GM12874 (cell line): ENCODE data around the gene VWA2.

Experiments
- TF ChIP-seq, protein P1 (sequence below): IDR thresholded peaks from 2 replicates; pipeline ENCODE4 v1.5.1; 2011; ENCODE audit warnings: low read depth, mild to moderate bottlenecking, control low read depth, low read length, moderate library complexity; ENCODE audit not compliant: insufficient read depth

Gene VWA2

DNA sequence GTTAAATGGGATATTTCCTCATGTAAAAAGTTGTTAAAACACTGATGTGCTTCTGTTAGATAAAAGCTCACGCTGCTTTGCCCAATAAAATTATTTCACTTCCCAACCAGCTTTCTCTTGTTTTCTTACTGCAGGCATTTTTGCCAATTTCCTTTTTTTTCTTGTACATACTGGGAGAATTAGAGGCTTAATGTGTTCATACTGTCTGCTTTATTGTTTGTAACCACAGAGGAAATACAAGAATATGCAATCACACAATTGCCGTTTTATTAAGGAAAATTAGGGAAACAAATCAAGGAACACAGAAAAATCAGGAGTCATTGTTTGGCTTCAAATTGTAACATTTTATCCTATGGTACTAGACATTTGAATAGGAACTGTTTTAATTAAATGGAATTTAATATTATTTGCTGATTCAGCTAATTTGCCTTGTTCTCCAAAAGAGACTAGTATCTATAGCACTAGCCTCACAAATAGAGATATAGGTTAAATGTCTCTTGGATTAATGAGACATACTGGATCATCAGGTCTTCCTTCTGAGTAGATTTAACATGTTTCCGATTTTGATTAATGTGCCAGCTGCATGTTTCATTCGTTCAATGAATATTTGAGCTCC is 6.4 kb upstream of the VWA2 start:
- TF ChIP-seq, protein P1, sequence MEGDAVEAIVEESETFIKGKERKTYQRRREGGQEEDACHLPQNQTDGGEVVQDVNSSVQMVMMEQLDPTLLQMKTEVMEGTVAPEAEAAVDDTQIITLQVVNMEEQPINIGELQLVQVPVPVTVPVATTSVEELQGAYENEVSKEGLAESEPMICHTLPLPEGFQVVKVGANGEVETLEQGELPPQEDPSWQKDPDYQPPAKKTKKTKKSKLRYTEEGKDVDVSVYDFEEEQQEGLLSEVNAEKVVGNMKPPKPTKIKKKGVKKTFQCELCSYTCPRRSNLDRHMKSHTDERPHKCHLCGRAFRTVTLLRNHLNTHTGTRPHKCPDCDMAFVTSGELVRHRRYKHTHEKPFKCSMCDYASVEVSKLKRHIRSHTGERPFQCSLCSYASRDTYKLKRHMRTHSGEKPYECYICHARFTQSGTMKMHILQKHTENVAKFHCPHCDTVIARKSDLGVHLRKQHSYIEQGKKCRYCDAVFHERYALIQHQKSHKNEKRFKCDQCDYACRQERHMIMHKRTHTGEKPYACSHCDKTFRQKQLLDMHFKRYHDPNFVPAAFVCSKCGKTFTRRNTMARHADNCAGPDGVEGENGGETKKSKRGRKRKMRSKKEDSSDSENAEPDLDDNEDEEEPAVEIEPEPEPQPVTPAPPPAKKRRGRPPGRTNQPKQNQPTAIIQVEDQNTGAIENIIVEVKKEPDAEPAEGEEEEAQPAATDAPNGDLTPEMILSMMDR = no peak

GRCh38 chr10:114233482-114233881 is 5.6 kb upstream of the VWA2 start:
- TF ChIP-seq, protein P1 = no peak

DNA sequence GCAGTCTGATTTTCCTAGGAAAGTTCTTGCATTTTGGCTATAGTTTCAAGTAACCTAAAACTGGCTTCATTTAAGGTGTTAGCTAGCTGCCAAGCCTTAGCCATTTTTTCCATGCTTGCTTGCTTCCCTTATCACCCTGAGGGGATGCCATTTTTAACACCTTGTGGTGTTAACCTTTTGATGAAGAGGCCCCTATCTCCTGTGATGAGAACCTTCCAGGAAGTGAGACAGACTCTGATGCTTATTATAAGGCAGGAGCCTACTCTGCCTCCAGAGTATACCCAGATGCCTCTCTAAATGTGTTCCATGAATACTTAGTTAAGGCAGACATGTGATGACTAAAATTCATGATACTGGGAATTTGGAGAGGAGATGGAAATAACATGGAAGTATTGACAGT is 4.9 kb upstream of the VWA2 start:
- TF ChIP-seq, protein P1 = no peak

DNA sequence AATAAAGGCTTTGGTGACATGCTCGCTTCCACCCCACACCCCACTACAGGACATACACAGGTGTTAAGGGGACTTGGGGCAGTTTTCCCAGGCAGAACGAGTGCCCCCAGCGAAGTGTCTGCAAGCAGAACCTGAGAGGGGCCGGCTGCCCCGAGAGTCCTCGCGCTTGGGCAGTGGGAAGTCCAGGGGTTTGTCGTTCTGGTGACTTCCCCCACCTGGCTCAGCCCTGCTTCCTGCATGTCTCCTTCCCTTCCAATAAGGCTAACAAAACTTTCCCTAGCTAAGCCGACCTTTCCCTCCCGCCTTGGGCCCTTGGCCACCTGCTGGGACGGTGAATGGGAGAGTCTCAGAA is 916 bp downstream of the VWA2 start:
- TF ChIP-seq, protein P1 = no peak

DNA sequence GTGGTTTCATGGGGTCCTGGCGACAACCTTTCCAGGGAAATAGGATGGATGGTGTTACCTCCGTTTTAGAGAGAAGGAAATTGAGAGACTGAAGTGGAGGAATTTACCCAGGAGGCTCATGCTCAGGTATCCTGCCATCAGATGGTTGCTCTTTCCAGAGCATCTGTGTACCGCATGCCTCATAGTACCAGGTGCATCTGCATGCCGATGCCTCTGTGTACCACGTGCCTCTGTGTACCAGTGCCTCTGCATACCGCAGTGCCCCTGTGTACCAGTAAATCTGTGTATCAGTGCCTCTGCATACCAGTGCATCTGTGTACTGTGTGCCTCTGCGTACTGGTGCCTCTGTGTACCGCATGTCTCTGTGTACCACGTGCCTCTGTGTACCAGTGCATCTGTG is 3.2 kb downstream of the VWA2 start:
- TF ChIP-seq, protein P1 = no peak

DNA sequence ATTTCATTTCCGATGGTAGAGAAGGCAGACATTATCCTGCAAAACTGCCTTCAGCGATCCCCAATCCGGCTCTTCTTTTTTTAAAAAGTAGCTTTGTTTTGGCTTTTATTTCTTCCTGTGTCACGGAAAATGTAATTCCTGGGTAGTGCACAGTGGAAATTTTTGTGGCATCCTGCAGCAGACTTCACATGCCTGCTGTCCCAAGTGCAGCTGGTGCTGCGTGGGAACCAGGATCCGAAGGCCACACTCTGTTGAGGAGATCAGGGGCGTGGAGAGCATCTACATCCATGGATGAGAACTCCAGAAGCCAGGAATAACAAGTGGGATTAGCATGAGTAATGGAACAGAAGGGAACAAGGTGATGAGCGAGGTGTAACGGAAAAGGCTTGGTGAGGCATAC is 4.6 kb downstream of the VWA2 start:
- TF ChIP-seq, protein P1 = no peak

GRCh38 chr10:114244126-114244525 is 5.1 kb downstream of the VWA2 start:
- TF ChIP-seq, protein P1 = no peak
